DOHH2 (cell line): ENCODE data around the gene FOXI1.

Experiments
- H3F3A ChIP-seq: fragments of 200-600 bp; sonication (generic), shearing (Covaris generic); 2 replicates; pipeline ENCODE4 v1.6.0; 2016; ENCODE audit warnings: antibody characterized with exemption, mild to moderate bottlenecking; ENCODE audit not compliant: control insufficient read depth, insufficient read depth
- H3K27ac ChIP-seq: fragments of 200-600 bp; sonication (generic); 2 replicates; pipeline ENCODE4 v1.5.1; 2014; ENCODE audit warnings: low read depth, mild to moderate bottlenecking, low read length, moderate library complexity
- H3K27me3 ChIP-seq: fragments of 200-600 bp; sonication (generic); 2 replicates; pipeline ENCODE4 v1.6.1; 2014; ENCODE audit warnings: mild to moderate bottlenecking, low read length, mixed read lengths; ENCODE audit not compliant: control insufficient read depth
- H3K36me3 ChIP-seq: fragments of 200-600 bp; sonication (generic); 2 replicates; pipeline ENCODE4 v1.6.1; 2014; ENCODE audit warnings: mild to moderate bottlenecking, low read length, moderate library complexity, mixed read lengths; ENCODE audit not compliant: control insufficient read depth
- H3K4me1 ChIP-seq: fragments of 200-600 bp; sonication (generic); 2 replicates; pipeline ENCODE4 v1.6.1; 2014; ENCODE audit warnings: mild to moderate bottlenecking, low read length, mixed read lengths; ENCODE audit not compliant: control insufficient read depth
- H3K4me2 ChIP-seq: fragments of 200-600 bp; sonication (generic); 2 replicates; pipeline ENCODE4 v1.6.0; 2014; ENCODE audit warnings: mild to moderate bottlenecking, low read length, moderate library complexity
- H3K4me3 ChIP-seq: fragments of 200-600 bp; sonication (generic); 2 replicates; pipeline ENCODE4 v1.5.1; 2014; ENCODE audit warnings: mild to moderate bottlenecking, low read length, mixed read lengths
- H3K79me2 ChIP-seq: fragments of 200-600 bp; sonication (generic); 2 replicates; pipeline ENCODE4 v1.6.1; 2014; ENCODE audit warnings: mild to moderate bottlenecking, low read length, mixed read lengths; ENCODE audit not compliant: control insufficient read depth
- H3K9me2 ChIP-seq: fragments of 200-600 bp; sonication (generic); replicated peaks from 2 replicates; pipeline ENCODE4 v1.6.1; 2014; ENCODE audit warnings: mild to moderate bottlenecking, low read length, mixed read lengths; ENCODE audit not compliant: control insufficient read depth
- H3K9me3 ChIP-seq: fragments of 200-600 bp; sonication (generic); 2 replicates; pipeline ENCODE4 v1.6.1; 2014; ENCODE audit warnings: antibody characterized with exemption, low read length, mixed read lengths; ENCODE audit not compliant: control insufficient read depth, insufficient read depth
- H4K20me1 ChIP-seq: fragments of 200-600 bp; sonication (generic); 2 replicates; pipeline ENCODE4 v1.6.0; 2014; ENCODE audit warnings: low read depth, mild to moderate bottlenecking, antibody characterized with exemption, low read length, moderate library complexity; ENCODE audit not compliant: control insufficient read depth, insufficient read depth
- EZH2phosphoT487 ChIP-seq: fragments of 200-600 bp; sonication (generic); IDR thresholded peaks from 2 replicates; pipeline ENCODE4 v1.6.1; 2017; ENCODE audit warnings: borderline replicate concordance, mild to moderate bottlenecking, antibody characterized with exemption, low read length, moderate library complexity, mixed read lengths
- TF ChIP-seq, protein P1 (sequence below): fragments of 200-600 bp; sonication (generic); IDR thresholded peaks from one replicate; pipeline ENCODE4 v1.5.1; 2014; ENCODE audit warnings: antibody characterized with exemption, mild to moderate bottlenecking, low read depth, low read length; ENCODE audit not compliant: poor library complexity, severe bottlenecking

Gene FOXI1

DNA sequence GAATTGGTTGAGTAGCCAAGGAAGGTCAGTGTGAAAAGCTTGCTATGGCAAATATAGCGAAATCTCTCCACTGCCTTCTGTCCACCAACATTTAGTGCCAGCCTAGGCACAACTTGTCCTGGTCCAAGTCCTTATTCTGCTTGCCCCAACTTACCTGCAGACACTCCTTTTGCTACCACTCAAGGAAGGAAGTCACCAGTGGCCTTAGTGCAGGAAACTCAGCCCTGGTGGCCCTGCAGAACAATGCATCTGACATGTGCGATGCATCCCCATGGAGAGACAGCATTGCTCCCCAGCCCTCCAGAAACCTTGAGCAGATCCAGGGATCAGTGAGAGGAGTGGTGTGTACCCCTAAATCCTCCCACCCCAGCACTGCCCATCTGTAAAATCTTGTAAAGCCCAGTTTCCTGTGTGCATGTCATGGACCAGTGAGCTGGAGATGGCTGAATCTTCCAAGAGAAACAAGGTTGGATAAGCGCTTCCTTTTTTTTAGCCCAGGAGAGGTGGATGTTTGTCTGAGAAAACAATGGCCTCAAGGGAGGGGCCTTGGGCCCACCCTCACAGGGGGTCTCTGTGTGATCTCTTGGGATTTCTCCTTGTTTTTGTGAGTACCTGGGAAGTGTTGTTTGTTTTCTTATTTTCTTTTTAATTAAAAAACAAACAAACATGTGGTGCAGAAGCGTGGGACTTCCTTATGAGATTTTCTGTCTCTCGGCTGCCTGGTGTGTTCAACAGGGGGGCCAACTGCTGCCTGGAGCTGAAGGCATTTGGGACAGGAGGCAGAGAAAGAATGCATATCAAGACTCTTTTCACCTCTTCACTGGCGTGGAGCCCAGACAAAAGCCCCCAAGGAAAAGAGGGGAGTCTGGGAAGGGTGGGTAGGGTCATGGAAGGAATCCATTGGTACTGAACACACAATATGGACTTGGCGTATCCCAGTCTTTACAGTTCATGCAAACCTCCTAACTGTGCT is 3.6 kb downstream of the FOXI1 start:
- H3K79me2 ChIP-seq, result no peaks in the 10 kb centered on the region
- H3K4me2 ChIP-seq, result no peak overlapping the region
- H4K20me1 ChIP-seq, result no peaks in the 10 kb centered on the region
- no peaks in the 10 kb centered on the region for H3K36me3 ChIP-seq
- no peaks in the 10 kb centered on the region for H3K27me3 ChIP-seq
- H3K4me1 ChIP-seq, result no peaks in the 10 kb centered on the region
- no peak for TF ChIP-seq EZH2phosphoT487
- TF ChIP-seq, protein P1, sequence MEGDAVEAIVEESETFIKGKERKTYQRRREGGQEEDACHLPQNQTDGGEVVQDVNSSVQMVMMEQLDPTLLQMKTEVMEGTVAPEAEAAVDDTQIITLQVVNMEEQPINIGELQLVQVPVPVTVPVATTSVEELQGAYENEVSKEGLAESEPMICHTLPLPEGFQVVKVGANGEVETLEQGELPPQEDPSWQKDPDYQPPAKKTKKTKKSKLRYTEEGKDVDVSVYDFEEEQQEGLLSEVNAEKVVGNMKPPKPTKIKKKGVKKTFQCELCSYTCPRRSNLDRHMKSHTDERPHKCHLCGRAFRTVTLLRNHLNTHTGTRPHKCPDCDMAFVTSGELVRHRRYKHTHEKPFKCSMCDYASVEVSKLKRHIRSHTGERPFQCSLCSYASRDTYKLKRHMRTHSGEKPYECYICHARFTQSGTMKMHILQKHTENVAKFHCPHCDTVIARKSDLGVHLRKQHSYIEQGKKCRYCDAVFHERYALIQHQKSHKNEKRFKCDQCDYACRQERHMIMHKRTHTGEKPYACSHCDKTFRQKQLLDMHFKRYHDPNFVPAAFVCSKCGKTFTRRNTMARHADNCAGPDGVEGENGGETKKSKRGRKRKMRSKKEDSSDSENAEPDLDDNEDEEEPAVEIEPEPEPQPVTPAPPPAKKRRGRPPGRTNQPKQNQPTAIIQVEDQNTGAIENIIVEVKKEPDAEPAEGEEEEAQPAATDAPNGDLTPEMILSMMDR, result no peak
- H3K9me3 ChIP-seq, result no peaks in the 10 kb centered on the region
- no peak overlapping the region for H3K27ac ChIP-seq
- H3K4me3 ChIP-seq, result no peak overlapping the region
- no peaks in the 10 kb centered on the region for H3F3A ChIP-seq
- no peaks in the 10 kb centered on the region for H3K9me2 ChIP-seq

DNA sequence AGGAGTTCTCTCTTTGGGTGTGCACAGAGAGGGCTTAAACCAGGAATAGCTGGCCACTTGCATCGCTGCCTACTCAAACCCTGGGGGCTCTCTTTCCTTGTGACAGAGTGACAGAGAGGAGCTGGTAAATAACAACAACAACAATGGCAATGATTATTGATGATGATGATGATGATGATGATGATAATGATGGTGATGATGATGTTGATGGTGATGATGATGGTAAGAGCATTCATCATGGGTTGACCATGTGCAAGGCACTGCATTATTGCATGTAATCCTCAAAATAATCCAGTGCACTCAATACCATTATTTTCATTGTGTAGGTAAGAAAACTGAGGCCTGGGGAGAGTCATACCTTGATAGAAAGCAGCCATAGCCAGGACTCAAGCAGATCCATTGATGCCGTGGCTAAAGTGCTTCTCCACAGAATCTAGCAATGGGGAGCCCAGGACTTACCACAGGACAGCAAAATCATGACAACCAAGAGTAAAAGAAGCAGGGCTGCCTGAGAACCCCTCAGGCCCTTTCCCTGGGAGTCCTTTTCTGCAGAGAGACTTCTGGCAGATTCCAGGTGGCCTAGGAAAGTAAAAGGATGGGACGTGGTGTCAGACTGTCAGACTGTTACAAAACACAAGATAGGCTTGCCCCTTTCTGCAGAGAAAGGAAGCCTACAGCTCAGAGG is 4.8 kb downstream of the FOXI1 start:
- Histone ChIP-seq H3K4me1 (no peaks in the 10 kb centered on the region), H3F3A (no peaks in the 10 kb centered on the region), H3K79me2 (no peaks in the 10 kb centered on the region), H3K9me3 (no peaks in the 10 kb centered on the region), H4K20me1 (no peaks in the 10 kb centered on the region), H3K4me3 (no peak overlapping the region), H3K9me2 (no peaks in the 10 kb centered on the region), H3K27ac (no peak overlapping the region), H3K36me3 (no peaks in the 10 kb centered on the region), H3K4me2 (no peak overlapping the region), H3K27me3 (no peaks in the 10 kb centered on the region)
- no peak for TF ChIP-seq EZH2phosphoT487
- TF ChIP-seq, protein P1, result no peak

DNA sequence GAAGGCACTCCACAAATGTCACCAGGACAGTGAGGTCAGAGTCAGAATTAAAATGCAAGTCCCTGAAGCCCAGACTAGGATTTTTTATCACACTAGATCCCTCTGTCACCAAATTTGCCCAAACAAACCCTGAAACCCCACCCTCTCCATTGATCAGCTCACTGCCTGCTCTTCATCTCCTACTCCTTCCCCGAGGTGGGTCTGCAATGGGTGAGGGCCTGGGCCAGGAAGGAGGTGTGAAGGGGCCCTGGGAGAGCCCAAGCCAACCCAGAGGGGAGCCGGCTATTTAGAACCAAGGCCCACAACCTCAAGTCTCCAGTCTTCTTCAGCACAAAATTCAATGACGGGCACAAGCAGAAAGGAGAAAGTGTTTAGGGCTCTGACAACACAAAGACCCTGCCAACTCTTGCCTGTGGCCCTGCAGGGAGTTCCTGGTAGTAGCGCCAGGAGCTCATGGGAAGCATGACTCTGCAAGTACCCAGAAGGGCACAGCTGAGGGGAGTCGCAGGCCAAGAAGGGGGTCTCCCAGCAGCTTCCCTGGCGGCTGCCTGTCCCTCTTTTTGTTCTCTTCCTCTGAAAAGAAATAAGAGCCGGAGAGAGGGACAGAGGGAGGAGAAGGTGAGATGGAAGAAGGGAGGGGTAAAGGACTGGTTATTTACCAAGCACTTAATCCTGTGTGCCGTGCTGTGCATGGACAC is 5.5 kb downstream of the FOXI1 start:
- TF ChIP-seq, protein P1, result no peak
- H3K27ac ChIP-seq, result no peak overlapping the region
- H3K9me2 ChIP-seq, result no peaks in the 10 kb centered on the region
- no peaks in the 10 kb centered on the region for H3K9me3 ChIP-seq
- no peak overlapping the region for H3K4me2 ChIP-seq
- no peaks in the 10 kb centered on the region for H3K79me2 ChIP-seq
- no peak overlapping the region for H3K4me3 ChIP-seq
- H3K4me1 ChIP-seq, result no peaks in the 10 kb centered on the region
- no peaks in the 10 kb centered on the region for H4K20me1 ChIP-seq
- H3K27me3 ChIP-seq, result no peaks in the 10 kb centered on the region
- no peaks in the 10 kb centered on the region for H3F3A ChIP-seq
- no peaks in the 10 kb centered on the region for H3K36me3 ChIP-seq
